Left cardiac atrium (tissue), 4 donors: ENCODE measurements around the gene EGFL6. TPM values are rescaled to one million over a fixed set of nuclear protein-coding genes. Genes with fewer than 3 reads are reported as not detected.

Experiments
- ATAC-seq, 2 donors: fragments of 200-7000 bp; cut with Tn5 transposase; one replicate each; pipeline ENCODE4 v1.9.1; 2020; ENCODE audit warnings: mild to moderate bottlenecking in 2 of 2, moderate library complexity in 2 of 2
- DNase-seq: peaks from one replicate; pipeline ENCODE4 v3.0.0-alpha.2; 2020
- intact Hi-C, 2 donors: fragments of 100-400 bp; cut with DNase I; formaldehyde crosslinking; loops; one replicate each; pipeline versions ENCODE4 v1.14.1 to v1.15.1; 2022 to 2023
- long read RNA-seq: library from polyadenylated mRNA; unstranded; transcript quantifications from one replicate; pipeline ENCODE4 v2.0.0, GENCODE V29; 2021
- total RNA-seq, 2 donors: library from RNA; stranded (reverse); fragmentation: NEBNext Ultra II Directional; extraction: Animal tissue kit (Norgen Biotek cat#: 25700); gene quantifications; one replicate each; pipeline ENCODE4 v1.2.1, GENCODE V29; 2021
- donor health status: DM: no; HTN: yes; CAD: no.
- donor health status: DM: no; HTN: yes; CAD: no; lungs with severe emphysema.
- donor health status: DM: yes; HTN: yes; CAD: no.
- donor health status: Dilated cardiomyopathy.

The EGFL6 gene
- total RNA-seq: under 1 TPM in 1 of 2 donors, not detected in 1; 0.13 TPM
- long read RNA-seq: 0 reads

GRCh38 chrX:13569479-13570260 is at the start of gene EGFL6:
Gene EGFL6 (plus strand): TSS chrX:13569601. CDS start chrX:13569862, 261 bp downstream.
- DNase-seq (no peak), ATAC-seq (no peak)
- intact Hi-C loops: no loop called here

DNA sequence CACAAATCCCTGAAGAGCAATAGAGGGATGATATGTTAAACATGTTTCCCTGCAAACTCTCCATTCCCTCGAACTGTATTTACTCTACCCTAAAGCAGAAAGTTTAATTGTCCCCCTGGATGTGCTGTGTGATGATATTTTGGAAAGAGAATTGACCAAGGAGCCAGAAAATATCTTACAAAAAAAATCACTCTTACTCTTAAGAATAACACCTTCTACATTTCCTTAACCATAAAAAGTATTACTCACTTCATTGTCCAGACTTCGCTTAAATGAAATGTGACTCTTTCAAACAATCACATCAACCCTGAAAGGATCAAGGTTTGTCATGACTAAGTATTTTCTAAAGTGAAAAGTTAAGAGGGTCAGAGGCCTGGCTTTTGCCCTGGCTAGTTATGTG is 49.0 kb upstream of the EGFL6 start:
- DNase-seq (no peak), ATAC-seq (no peak)
- intact Hi-C loops: no loop called here

- no peak for DNase-seq
- intact Hi-C loops: no loop called here
- no peak for ATAC-seq
Measured at GRCh38 chrX:13520936-13521335, 48.5 kb upstream of the EGFL6 start.

DNA sequence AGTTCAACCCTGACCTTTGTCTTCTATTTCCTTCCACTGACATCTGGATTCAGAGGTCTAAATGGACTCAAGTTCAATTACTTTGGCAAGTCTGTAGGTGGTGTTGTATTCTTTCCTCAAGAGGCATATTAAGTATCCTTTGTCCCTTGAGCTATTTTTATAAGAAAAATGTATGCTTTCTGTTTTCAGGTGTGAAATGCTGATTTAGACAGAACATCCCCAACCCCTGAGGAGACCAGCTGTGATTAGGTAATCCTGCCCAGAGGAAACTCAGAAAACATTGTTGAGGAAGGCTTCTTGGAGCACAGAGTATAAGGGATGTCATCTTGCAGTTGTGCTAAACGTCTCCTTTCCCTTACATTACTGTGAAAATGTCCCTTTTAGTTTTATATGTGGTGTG is 46.6 kb upstream of the EGFL6 start:
- intact Hi-C loops: no loop called here
- no peak for DNase-seq
- ATAC-seq: no peak

DNA sequence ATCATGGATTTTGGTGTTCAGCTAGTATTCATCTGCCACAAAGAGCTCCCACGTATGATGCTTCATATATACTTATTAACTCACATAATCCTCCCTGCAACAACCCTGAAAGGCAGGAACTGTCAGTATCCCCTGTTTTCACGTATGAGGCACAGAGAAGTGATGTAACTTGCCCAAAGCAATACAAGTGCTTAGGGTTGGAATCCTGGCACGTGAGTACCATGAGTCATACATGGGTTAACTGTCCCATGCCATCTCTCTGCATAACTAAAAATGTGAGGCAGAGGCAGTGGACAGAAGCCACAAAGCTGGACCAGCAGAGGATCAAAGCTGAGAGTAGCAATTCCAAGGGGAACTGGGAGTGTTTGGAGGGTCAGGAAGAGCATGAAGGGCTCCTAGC is 35.7 kb upstream of the EGFL6 start:
- DNase-seq (no peak), ATAC-seq (no peak)
- intact Hi-C loops: no loop called here

DNA sequence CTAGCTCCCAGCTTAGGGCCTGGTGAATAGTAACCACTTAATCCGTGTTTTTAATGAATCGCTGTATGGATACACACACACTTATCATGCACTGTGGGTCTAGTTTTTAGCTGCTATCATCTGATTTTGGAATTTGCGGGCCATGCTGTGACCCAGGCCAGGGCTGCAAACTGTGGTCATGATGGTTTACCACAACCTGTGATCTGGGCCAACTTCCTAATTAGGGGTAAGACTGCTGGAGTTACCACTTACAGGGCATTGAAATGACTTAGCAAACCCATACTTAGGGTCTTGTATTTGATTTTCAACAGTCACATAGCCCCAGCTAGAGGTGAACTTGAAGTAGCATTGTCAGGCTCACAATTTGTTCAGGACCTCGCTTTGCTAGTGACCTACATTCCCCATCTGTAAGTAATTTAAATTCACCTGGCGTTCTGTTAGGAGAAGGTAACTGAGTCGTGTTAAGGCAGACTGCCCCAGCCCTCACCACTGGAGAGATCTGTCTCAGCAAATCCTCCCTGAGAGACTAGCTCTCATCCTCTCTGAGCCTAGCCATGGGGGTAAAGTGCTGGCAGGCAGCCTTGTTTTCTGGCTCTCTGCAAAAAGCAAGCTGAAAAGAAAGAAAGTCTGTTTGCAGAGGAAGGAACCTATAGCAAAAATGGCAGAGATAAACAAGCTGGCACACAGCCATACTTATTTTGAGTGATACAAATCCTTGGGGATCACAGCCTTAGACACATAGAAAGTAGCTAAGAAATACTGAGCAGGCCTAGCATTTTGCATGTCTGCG is 33.8 kb upstream of the EGFL6 start:
- intact Hi-C loops: no loop called here
- no peak for DNase-seq
- no peak for ATAC-seq

DNA sequence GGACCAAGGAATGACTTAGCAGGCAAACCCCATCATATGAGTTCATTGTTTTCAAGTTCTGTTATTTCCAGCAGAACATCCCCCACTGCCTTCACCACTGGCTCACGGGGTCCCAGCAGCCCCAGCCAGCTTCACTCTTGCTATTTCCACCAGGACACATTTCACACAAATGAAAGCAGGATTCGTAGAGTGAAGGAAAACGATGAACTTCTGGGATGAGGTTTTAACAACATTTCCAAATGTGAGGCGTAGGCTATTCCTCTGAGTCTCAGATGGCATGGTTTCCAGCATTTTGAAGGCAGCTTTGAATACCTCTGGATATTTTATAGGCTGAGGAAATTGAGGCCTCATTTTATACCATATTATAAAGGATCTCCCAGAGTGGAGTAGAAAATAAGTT is 32.9 kb upstream of the EGFL6 start:
- DNase-seq: no peak
- intact Hi-C loops: no loop called here
- ATAC-seq: no peak

DNA sequence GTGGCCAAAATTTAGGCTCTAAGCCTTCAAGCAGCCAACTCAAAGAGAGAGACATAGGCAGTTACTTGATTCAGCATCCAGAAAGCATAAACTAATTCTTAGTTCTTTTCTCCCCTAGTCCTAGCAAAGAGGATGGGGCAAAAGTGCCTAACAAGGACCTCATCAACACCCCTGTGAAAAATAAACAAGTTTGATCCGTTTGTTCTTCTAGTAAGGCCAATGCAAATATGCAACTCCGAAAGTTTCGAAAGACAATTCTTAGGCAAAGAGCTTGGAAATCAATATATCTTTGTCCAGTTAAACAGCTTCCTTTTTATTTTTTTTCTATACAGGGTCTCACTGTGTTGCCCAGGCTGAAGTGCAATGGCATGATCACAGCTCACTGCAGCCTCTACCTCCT is 31.0 kb upstream of the EGFL6 start:
- ATAC-seq: no peak
- intact Hi-C loops: no loop called here

DNA sequence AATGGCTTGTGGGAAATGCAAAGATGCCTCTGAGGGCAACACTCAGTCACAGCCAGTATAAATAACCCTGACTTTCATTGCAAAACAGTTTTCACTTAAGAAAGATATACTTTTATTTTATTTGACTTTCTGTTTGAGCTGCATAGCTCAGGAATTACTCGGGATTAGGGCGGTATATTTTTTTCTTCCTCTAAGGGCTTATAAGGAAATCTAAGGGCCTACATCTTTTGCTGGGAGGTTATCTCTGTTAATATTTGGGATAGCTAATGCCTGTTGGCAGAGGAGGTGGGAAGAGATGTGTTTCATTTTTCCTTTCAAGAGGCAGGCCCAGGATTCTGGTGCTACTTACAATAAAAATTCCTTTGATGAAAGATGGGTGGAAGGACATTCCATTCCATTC is 28.8 kb upstream of the EGFL6 start:
- DNase-seq: no peak
- no peak for ATAC-seq
- intact Hi-C loops: no loop called here

More for the DNA sequence above, 31.0 kb upstream of the EGFL6 start:
- no peak for DNase-seq

- intact Hi-C loops: no loop called here
- ATAC-seq: no peak
- DNase-seq: no peak
Measured at GRCh38 chrX:13545726-13546125, 23.7 kb upstream of the EGFL6 start.

GRCh38 chrX:13547671-13548070 is 21.7 kb upstream of the EGFL6 start:
- intact Hi-C loops: no loop called here
- ATAC-seq (no peak), DNase-seq (no peak)

- no peak for DNase-seq
- ATAC-seq: no peak
- intact Hi-C loops: no loop called here
Measured at GRCh38 chrX:13550346-13550745, 19.1 kb upstream of the EGFL6 start.

DNA sequence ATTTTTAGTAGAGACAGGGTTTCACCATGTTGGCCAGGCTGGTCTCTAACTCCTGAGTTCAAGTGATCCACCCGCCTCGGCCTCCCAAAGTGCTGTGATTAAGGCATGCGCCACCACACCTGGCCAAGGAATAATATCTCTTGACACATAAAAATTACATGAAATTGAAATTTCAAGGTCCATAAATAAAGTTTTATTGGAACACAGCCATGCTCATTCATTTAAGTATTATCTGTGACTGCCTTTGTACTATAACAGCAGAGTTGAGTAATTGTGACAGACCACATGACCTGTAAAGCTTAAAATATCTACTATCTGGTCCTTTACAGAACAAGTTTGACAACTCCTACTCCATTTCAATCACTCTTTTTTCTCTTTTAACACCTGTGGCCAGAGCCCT is 17.8 kb upstream of the EGFL6 start:
- intact Hi-C loops: no loop called here
- DNase-seq: no peak
- no peak for ATAC-seq

DNA sequence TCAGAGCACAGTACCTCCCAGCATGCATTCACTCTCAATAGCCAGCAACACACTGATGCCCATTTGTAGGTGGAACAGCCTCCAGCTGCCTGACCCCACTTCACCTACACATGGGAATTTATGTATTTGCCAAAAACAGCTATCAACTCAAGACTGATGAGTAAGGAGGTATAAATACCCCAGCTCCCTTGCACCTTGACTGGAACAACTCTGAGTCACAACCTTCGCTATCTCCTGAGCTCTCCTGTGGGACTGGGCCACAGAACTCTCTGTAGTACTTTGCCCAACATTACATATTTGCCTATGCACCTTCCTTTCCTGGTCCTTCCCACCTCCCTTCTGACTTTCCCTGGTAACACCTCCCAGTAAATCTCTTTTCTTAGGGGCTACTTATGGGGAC is 16.5 kb upstream of the EGFL6 start:
- ATAC-seq (no peak), DNase-seq (no peak)
- intact Hi-C loops: no loop called here

DNA sequence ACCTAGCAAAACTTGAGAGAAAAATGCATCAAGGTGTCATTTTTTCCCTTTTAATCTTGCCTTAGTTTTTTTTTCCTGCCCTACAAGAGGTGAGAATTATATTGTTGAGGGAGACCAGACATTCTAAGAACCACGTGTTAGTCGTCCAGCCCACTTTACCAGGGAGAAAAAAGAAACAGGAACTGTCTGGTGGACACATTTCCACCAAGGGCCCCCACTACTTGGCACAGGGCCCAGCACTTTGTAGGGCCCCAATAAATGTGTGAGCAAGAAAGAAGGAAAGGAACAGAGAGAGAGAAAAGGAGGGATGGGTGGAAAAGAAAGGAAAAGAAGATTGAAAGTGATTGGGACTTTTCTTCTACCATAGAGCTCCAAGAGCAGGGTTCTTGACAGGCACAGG is 3.9 kb upstream of the EGFL6 start:
- intact Hi-C loops: no loop called here
- DNase-seq (no peak), ATAC-seq (no peak)

DNA sequence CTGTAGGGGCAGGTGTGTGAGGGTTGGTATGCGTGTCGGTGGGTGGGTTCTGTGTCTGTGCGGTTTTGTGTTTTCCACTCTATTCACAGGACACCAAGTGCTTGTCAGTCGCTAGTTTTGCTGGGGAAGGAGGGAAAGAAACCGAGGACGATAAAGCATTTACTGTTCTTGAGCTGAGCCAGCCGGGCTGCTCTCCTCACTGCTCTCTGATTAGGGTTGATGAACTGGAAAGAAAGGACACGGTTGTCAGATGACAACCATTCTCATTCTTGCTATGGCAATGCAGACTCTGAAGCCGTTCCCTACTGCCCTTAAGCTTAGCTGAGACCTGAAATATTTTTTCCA is 832 bp downstream of the EGFL6 start:
- intact Hi-C loops: no loop called here
- ATAC-seq (no peak), DNase-seq (no peak)

DNA sequence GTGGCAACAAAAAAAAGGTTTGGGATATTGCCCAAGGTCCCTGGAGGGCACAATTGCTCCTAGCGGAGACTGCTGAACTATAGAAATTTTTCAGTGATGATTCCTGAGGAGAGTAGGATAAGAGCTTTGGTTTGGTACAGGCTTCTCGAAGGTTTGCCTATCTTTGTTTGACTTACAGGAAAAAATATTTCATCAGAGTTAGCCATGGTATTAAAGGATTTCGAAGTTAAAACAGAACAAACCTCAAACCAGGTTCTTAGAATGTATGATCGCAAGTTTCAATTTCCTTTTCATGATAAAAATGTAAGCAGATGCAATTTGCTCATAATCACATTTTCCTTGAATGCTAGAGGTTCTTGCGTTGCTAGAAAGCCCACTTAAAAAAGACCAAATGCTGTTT is 1.7 kb downstream of the EGFL6 start:
- ATAC-seq (no peak), DNase-seq (no peak)
- intact Hi-C loops: no loop called here

DNA sequence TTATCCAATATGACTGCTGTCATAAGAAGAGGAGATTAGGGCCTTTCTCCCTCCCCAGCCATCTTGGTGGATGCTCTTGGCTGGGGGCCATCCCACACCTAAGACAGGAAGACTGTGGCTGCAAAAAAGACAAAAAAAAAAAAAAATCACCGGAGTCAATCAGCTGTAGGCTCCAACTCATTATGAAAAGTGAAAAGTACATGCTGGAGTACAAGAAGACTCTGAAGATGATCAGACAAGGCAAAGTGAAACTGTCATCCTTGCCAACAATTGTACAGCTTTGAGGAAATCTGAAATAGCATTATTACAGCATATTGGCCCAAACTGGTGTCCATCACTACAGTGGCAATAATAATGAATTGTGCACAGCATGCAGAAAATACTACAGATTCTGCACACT is 5.2 kb downstream of the EGFL6 start:
- ATAC-seq (no peak), DNase-seq (no peak)
- intact Hi-C loops: no loop called here

DNA sequence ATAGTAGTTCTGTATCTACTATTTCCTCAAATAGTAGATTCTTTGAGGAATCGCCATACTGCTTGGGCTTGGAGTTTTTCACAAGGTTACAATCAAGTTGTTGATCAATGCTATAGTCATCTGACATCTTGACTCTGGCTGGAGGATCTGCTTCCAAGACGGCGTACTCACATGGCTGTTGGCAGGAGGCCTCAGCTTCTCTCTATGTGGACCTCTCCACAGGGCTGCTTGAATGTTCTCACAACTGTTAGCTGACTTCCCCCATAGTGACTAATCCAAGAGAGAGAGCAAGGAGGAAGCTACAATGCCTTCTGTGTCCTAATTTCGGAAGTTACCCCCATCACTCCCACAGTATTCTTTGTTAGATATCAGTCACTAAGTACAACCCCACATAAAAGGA is 10.3 kb downstream of the EGFL6 start:
- no peak for DNase-seq
- no peak for ATAC-seq
- intact Hi-C loops: no loop called here

- ATAC-seq (no peak), DNase-seq (no peak)
- intact Hi-C loops: no loop called here
Measured at GRCh38 chrX:13581554-13581953, 12.2 kb downstream of the EGFL6 start.
